ENCODE data around the gene YAF2. TPM values are rescaled to one million over a fixed set of nuclear protein-coding genes. Genes with fewer than 3 reads are reported as not detected.

The YAF2 gene
- total RNA-seq, 2 donors from 2014 or later, result 10.0 to 14.4 TPM

- no peaks in the 10 kb centered on the region for H3K9me3 ChIP-seq
- H3K4me1 ChIP-seq (replicated peaks), result no peaks in the 10 kb centered on the region
- no peak for DNase-seq (ENCODE audit: low spot score)
- 91% methylated on average over 3 of the region's 3 CpGs for WGBS
- no peaks in the 10 kb centered on the region for H3K36me3 ChIP-seq
- H3K27ac ChIP-seq, result no peak overlapping the region
- H3K4me3 ChIP-seq, result no peak overlapping the region
- H3K27me3 ChIP-seq (replicated peaks; ENCODE audit: insufficient read depth), result no peaks in the 10 kb centered on the region
- TF ChIP-seq POLR2A (IDR thresholded peaks at IDR 0.05) (no peak), CTCF (IDR thresholded peaks at IDR 0.05) (no peak), POLR2AphosphoS5 (IDR thresholded peaks at IDR 0.05) (no peak)
- intact Hi-C loops (cut with DNase I), result no loop called here
Measured at GRCh38 chr12:42109031-42109430, 129.0 kb downstream of the YAF2 start.

Other genes starting within 250 kb of the YAF2 start
- 10 to 100 TPM; 15.7 to 18.0 TPM for gene GXYLT1, start 93.4 kb downstream of the YAF2 start, total RNA-seq
- 10 to 100 TPM; 31.4 to 49.7 TPM for gene ZCRB1, start 87.8 kb upstream of the YAF2 start, total RNA-seq
- 10 to 100 TPM; 52.1 to 54.7 TPM for gene PPHLN1, start 87.9 kb upstream of the YAF2 start, total RNA-seq

Data from prostate gland (tissue), 2 donors.